ENCODE results near the gene HLA-G.
"Not testable (repeated sequence)": the region's sequence is repeated elsewhere in the genome, so short reads cannot be mapped to it uniquely, and the experiment has no call there.

Gene HLA-G

GRCh38 chr6:29870104-29870503 is 42.5 kb downstream of the HLA-G start:
- DNase-seq (ENCODE audit: low read depth in 2 of 2), result no peak

- no peak for DNase-seq (ENCODE audit: low read depth in 2 of 2)
Observed at GRCh38 chr6:29872791-29873190, 45.2 kb downstream of the HLA-G start.

GRCh38 chr6:29875257-29875656 is 47.6 kb downstream of the HLA-G start:
- DNase-seq (ENCODE audit: low read depth in 2 of 2), result no peak

- not testable (repeated sequence) for DNase-seq (ENCODE audit: low read depth in 2 of 2)
Observed at GRCh38 chr6:29875734-29876133, 48.1 kb downstream of the HLA-G start.

Measured in stimulated activated CD4-positive, alpha-beta T cell treated with anti-CD3 and anti-CD28 coated beads, Interleukin-4, amount 100 ng/mL, for 48 hours (primary cell).